Fibroblast of the aortic adventitia (primary cell): ENCODE measurements around the gene CD177. TPM values are rescaled to one million over a fixed set of nuclear protein-coding genes. Genes with fewer than 3 reads are reported as not detected.

Experiments used
- DNase-seq: peaks from one replicate; pipeline ENCODE4 v3.0.0-alpha.2; 2010; ENCODE audit warnings: low read depth
- H3K4me3 ChIP-seq: 2 replicates; pipeline ENCODE4 v1.5.1; 2011; ENCODE audit warnings: low read depth, mild to moderate bottlenecking, control low read depth, low read length, moderate library complexity
- CTCF ChIP-seq: IDR thresholded peaks from 2 replicates; pipeline ENCODE4 v1.5.1; 2011; ENCODE audit warnings: mild to moderate bottlenecking, low read length, control low read depth, inconsistent platforms; ENCODE audit not compliant: insufficient read depth
- total RNA-seq: library from RNA; depleted of rRNA; stranded (reverse); fragments of >200 nt; gene quantifications from 2 replicates; pipeline ENCODE4 v1.2.3, GENCODE V29; 2012; ENCODE audit warnings: low replicate concordance

Gene CD177
- 0.27 and 0.33 TPM in 2 replicates for total RNA-seq

GRCh38 chr19:43353606-43354304 lies at the start of gene CD177:
Gene CD177 (plus strand): TSS chr19:43353686. CDS start chr19:43353715, 29 bp downstream.
- no peak within 1 kb of the TSS for H3K4me3 ChIP-seq
- no peak for DNase-seq
- TF ChIP-seq CTCF: no peak

GRCh38 chr19:43305642-43306041 lies 47.8 kb upstream of the CD177 start:
- H3K4me3 ChIP-seq: no peak overlapping the region
- TF ChIP-seq CTCF: peak; percentile 3
- DNase-seq: no peak

- no peak for DNase-seq
- no peak overlapping the region for H3K4me3 ChIP-seq
- TF ChIP-seq CTCF: no peak
These were observed 47.4 kb upstream of the CD177 start for GRCh38 chr19:43306097-43306496.

- no peak overlapping the region for H3K4me3 ChIP-seq
- DNase-seq: no peak
- no peak for TF ChIP-seq CTCF
These were observed 45.2 kb upstream of the CD177 start for GRCh38 chr19:43308244-43308815.

GRCh38 chr19:43309466-43309865 lies 44.0 kb upstream of the CD177 start:
- no peak for TF ChIP-seq CTCF

GRCh38 chr19:43310221-43310620 lies 43.3 kb upstream of the CD177 start:
- no peak for DNase-seq
- H3K4me3 ChIP-seq: no peak overlapping the region
- TF ChIP-seq CTCF: no peak

More at GRCh38 chr19:43309466-43309865, 44.0 kb upstream of the CD177 start:
- DNase-seq: no peak
- H3K4me3 ChIP-seq: no peak overlapping the region

GRCh38 chr19:43311256-43311655 lies 42.2 kb upstream of the CD177 start:
- no peak for DNase-seq
- H3K4me3 ChIP-seq: no peak overlapping the region
- no peak for TF ChIP-seq CTCF
